CD4-positive, CD25-positive, alpha-beta regulatory T cell (primary cell): ENCODE data around the gene RELL2. TPM values are rescaled to one million over a fixed set of nuclear protein-coding genes. Genes with fewer than 3 reads are reported as not detected.
A peak's percentile ranks its signal among the peaks of the same experiment; 100 is the strongest.

Experiments used
- ATAC-seq, 2 donors: fragments of 150-1000 bp; cut with Tn5 transposase; one replicate each; pipeline ENCODE4 v1.10.0; 2021; ENCODE audit warnings: low read depth in 2 of 2, moderate number of reproducible peaks in 2 of 2, moderate library complexity in 1 of 2
- DNase-seq, 3 donors: peaks; one replicate each; pipeline versions ENCODE4 v3.0.0 to v3.0.0-alpha.2; 2012 to 2022; ENCODE audit warnings: mixed read lengths in 1 of 3
- H3K27ac ChIP-seq: one replicate; pipeline ENCODE4 v1.7.0; 2013; ENCODE audit warnings: mild to moderate bottlenecking, low read length; ENCODE audit not compliant: insufficient read depth, poor library complexity, severe bottlenecking
- H3K27me3 ChIP-seq: one replicate; pipeline ENCODE4 v1.7.0; 2013; ENCODE audit warnings: low read length; ENCODE audit not compliant: control insufficient read depth, insufficient read depth
- H3K36me3 ChIP-seq: one replicate; pipeline ENCODE4 v1.7.0; 2013; ENCODE audit warnings: mild to moderate bottlenecking, low read length, moderate library complexity; ENCODE audit not compliant: control insufficient read depth, insufficient read depth
- H3K4me1 ChIP-seq: 2 replicates; pipeline ENCODE4 v1.7.0; 2013; ENCODE audit warnings: mild to moderate bottlenecking, low read length; ENCODE audit not compliant: insufficient read depth, control insufficient read depth, poor library complexity, severe bottlenecking
- H3K4me3 ChIP-seq: one replicate; pipeline ENCODE4 v1.7.0; 2013; ENCODE audit warnings: low read depth, mild to moderate bottlenecking, low read length, moderate library complexity
- H3K9me3 ChIP-seq, 2 experiments: 1 replicate in 1 of 2; 2 replicates in 1 of 2; pipeline ENCODE4 v1.7.0; 2013; ENCODE audit warnings: low read length in 2 of 2, mild to moderate bottlenecking in 1 of 2, moderate library complexity in 1 of 2; ENCODE audit not compliant: control insufficient read depth in 2 of 2
- H3K27ac Mint-ChIP-seq, 3 donors: one replicate each; pipeline ENCODE4 v1.8.0; 2020 to 2022; ENCODE audit warnings: mild to moderate bottlenecking in 3 of 3, mixed read lengths in 3 of 3, moderate library complexity in 2 of 3
- H3K27me3 Mint-ChIP-seq: one replicate; pipeline ENCODE4 v1.8.0; 2022; ENCODE audit warnings: mild to moderate bottlenecking, mixed read lengths
- H3K36me3 Mint-ChIP-seq: one replicate; pipeline ENCODE4 v1.8.0; 2020; ENCODE audit warnings: mixed read lengths
- H3K4me1 Mint-ChIP-seq, 4 donors: one replicate each; pipeline ENCODE4 v1.8.0; 2020 to 2022; ENCODE audit warnings: mixed read lengths in 4 of 4, mild to moderate bottlenecking in 1 of 4
- H3K4me3 Mint-ChIP-seq, 4 donors: one replicate each; pipeline ENCODE4 v1.8.0; 2020 to 2022; ENCODE audit warnings: mild to moderate bottlenecking in 4 of 4, mixed read lengths in 4 of 4, moderate library complexity in 3 of 4
- H3K9me3 Mint-ChIP-seq, 7 donors: one replicate each; pipeline ENCODE4 v1.8.0; 2020 to 2022; ENCODE audit warnings: mixed read lengths in 7 of 7, mild to moderate bottlenecking in 3 of 7, moderate library complexity in 2 of 7
- polyA plus RNA-seq, 4 donors: library from polyadenylated mRNA; unstranded; fragments of 300-500 nt; fragmentation: Illumina TruSeq; gene quantifications; one replicate each; pipeline ENCODE4 v1.2.3, GENCODE V29; 2021
- total RNA-seq: library from RNA; stranded (reverse); gene quantifications from one replicate; pipeline ENCODE4 v1.2.3, GENCODE V29; 2022

RELL2 gene
- total and polyA plus RNA-seq, 5 donors from 2014 or later, result 2.4 to 20.5 (median 3.8) TPM

GRCh38 chr5:141613344-141613743, 23.5 kb upstream of the RELL2 start:
- Histone ChIP-seq H3K27ac (peak overlapping the region; percentile 47), H3K36me3 (no peaks in the 10 kb centered on the region), H3K27me3 (no peaks in the 10 kb centered on the region), H3K9me3 (no peaks in the 10 kb centered on the region), H3K4me3 (peak overlapping the region; percentile 67), H3K4me1 (peaks cover 89% of the 10 kb centered on the region)
- peak overlapping the region; percentile 27 to 95 (median 80) for H3K4me3 Mint-ChIP-seq
- H3K27ac Mint-ChIP-seq, result peak overlapping the region; percentile 11 to 89 (median 62)
- H3K36me3 Mint-ChIP-seq, result peaks cover 16% of the 10 kb centered on the region
- ATAC-seq (no peak), DNase-seq (no peak)
- H3K4me1 Mint-ChIP-seq, result peaks cover 37 to 88% (median 64%) of the 10 kb centered on the region in 4 donors
- no peaks in the 10 kb centered on the region for H3K9me3 Mint-ChIP-seq
- no peaks in the 10 kb centered on the region for H3K27me3 Mint-ChIP-seq

- H3K9me3 Mint-ChIP-seq, result no peaks in the 10 kb centered on the region
- no peaks in the 10 kb centered on the region for H3K27me3 Mint-ChIP-seq
- peak overlapping the region; percentile 95 to 100 (median 97) for H3K4me3 Mint-ChIP-seq
- Histone ChIP-seq H3K36me3 (peaks cover 5% of the 10 kb centered on the region), H3K27me3 (no peaks in the 10 kb centered on the region), H3K27ac (peak overlapping the region; percentile 94), H3K4me3 (peak overlapping the region; percentile 97), H3K4me1 (peaks cover 67% of the 10 kb centered on the region), H3K9me3 (no peaks in the 10 kb centered on the region)
- peaks cover 10% of the 10 kb centered on the region for H3K36me3 Mint-ChIP-seq
- DNase-seq, result no peak
- peaks cover 29 to 67% (median 46%) of the 10 kb centered on the region in 4 donors for H3K4me1 Mint-ChIP-seq
- peak overlapping the region; percentile 50 to 87 (median 76) for H3K27ac Mint-ChIP-seq
- no peak for ATAC-seq
Measured at GRCh38 chr5:141615991-141616720, 20.6 kb upstream of the RELL2 start.

- Histone ChIP-seq H3K9me3 (no peaks in the 10 kb centered on the region), H3K27ac (peak overlapping the region; percentile 94), H3K4me1 (peaks cover 57% of the 10 kb centered on the region), H3K36me3 (peaks cover 15% of the 10 kb centered on the region), H3K27me3 (no peaks in the 10 kb centered on the region), H3K4me3 (peak overlapping the region; percentile 97)
- peaks cover 27 to 61% (median 40%) of the 10 kb centered on the region in 4 donors for H3K4me1 Mint-ChIP-seq
- peak overlapping the region; percentile 70 to 99 (median 97) for H3K27ac Mint-ChIP-seq
- peak overlapping the region; percentile 95 to 100 (median 97) for H3K4me3 Mint-ChIP-seq
- DNase-seq, result no peak
- H3K36me3 Mint-ChIP-seq, result peaks cover 16% of the 10 kb centered on the region
- H3K27me3 Mint-ChIP-seq, result no peaks in the 10 kb centered on the region
- no peak for ATAC-seq
- H3K9me3 Mint-ChIP-seq, result no peaks in the 10 kb centered on the region
Measured at GRCh38 chr5:141617128-141617527, 19.7 kb upstream of the RELL2 start.

GRCh38 chr5:141617682-141618029, 19.1 kb upstream of the RELL2 start:
- H3K27me3 Mint-ChIP-seq, result no peaks in the 10 kb centered on the region
- no peaks in the 10 kb centered on the region for H3K9me3 Mint-ChIP-seq
- DNase-seq, result no peak
- H3K4me1 ChIP-seq, result peaks cover 52% of the 10 kb centered on the region
- no peaks in the 10 kb centered on the region for H3K9me3 ChIP-seq
- peaks cover 23 to 56% (median 36%) of the 10 kb centered on the region in 4 donors for H3K4me1 Mint-ChIP-seq
- H3K27me3 ChIP-seq, result no peaks in the 10 kb centered on the region
- H3K4me3 Mint-ChIP-seq, result peak overlapping the region; percentile 95 to 100 (median 97)
- peak overlapping the region; percentile 94 for H3K27ac ChIP-seq
- peak overlapping the region; percentile 97 for H3K4me3 ChIP-seq
- peaks cover 18% of the 10 kb centered on the region for H3K36me3 ChIP-seq
- peak overlapping the region; percentile 85 to 99 (median 97) for H3K27ac Mint-ChIP-seq
- H3K36me3 Mint-ChIP-seq, result peaks cover 16% of the 10 kb centered on the region
- no peak for ATAC-seq

- Mint-ChIP-seq H3K4me3 (peak overlapping the region; percentile 95 to 100 (median 97)), H3K9me3 (no peaks in the 10 kb centered on the region), H3K4me1 (peaks cover 26 to 54% (median 34%) of the 10 kb centered on the region in 4 donors), H3K27me3 (no peaks in the 10 kb centered on the region), H3K36me3 (peaks cover 19% of the 10 kb centered on the region), H3K27ac (peak overlapping the region; percentile 85 to 99 (median 97))
- peak overlapping the region; percentile 97 for H3K4me3 ChIP-seq
- ATAC-seq (peak; percentile 19 to 21), DNase-seq (peak; percentile 36 to 69 (median 62))
- peaks cover 49% of the 10 kb centered on the region for H3K4me1 ChIP-seq
- no peaks in the 10 kb centered on the region for H3K27me3 ChIP-seq
- peak overlapping the region; percentile 94 for H3K27ac ChIP-seq
- peaks cover 21% of the 10 kb centered on the region for H3K36me3 ChIP-seq
- no peaks in the 10 kb centered on the region for H3K9me3 ChIP-seq
Measured at GRCh38 chr5:141618030-141618803, 18.6 kb upstream of the RELL2 start.

- Mint-ChIP-seq H3K36me3 (peaks cover 25% of the 10 kb centered on the region), H3K27ac (peak within 1 kb of the TSS; percentile 85 to 99 (median 97)), H3K4me3 (peak within 1 kb of the TSS; percentile 95 to 100 (median 97)), H3K4me1 (peaks cover 29 to 49% (median 33%) of the 10 kb centered on the region in 4 donors), H3K9me3 (no peaks in the 10 kb centered on the region), H3K27me3 (no peaks in the 10 kb centered on the region)
- DNase-seq (peak; percentile 96 to 99 (median 97)), ATAC-seq (peak; percentile 97)
- Histone ChIP-seq H3K9me3 (no peaks in the 10 kb centered on the region), H3K36me3 (peaks cover 22% of the 10 kb centered on the region), H3K27ac (peak within 1 kb of the TSS; percentile 94), H3K27me3 (no peaks in the 10 kb centered on the region), H3K4me1 (peaks cover 48% of the 10 kb centered on the region), H3K4me3 (peak within 1 kb of the TSS; percentile 97)
Measured at GRCh38 chr5:141618804-141619554, 17.8 kb upstream of the RELL2 start, which contains the start of gene DIAPH1. Gene DIAPH1, minus strand, starts transcription at chr5:141619000. Its CDS starts 86 bp downstream, at chr5:141618914.

- Mint-ChIP-seq H3K36me3 (peaks cover 52% of the 10 kb centered on the region), H3K4me1 (peaks cover 10 to 18% (median 14%) of the 10 kb centered on the region in 4 donors), H3K27me3 (no peaks in the 10 kb centered on the region), H3K27ac (peak overlapping the region; percentile 40 to 93 (median 55)), H3K4me3 (peak overlapping the region in 2 of 4 donors; percentile 2 to 26), H3K9me3 (no peaks in the 10 kb centered on the region)
- Histone ChIP-seq H3K4me3 (no peak overlapping the region), H3K4me1 (peaks cover 9% of the 10 kb centered on the region), H3K27ac (no peak overlapping the region), H3K9me3 (no peaks in the 10 kb centered on the region), H3K36me3 (peaks cover 59% of the 10 kb centered on the region), H3K27me3 (no peaks in the 10 kb centered on the region)
- ATAC-seq (no peak), DNase-seq (peak in 1 of 3 donors; percentile 60)
Measured at GRCh38 chr5:141623186-141623585, 13.6 kb upstream of the RELL2 start.
